B cell (primary cell): ENCODE data around the gene APOD. TPM values are rescaled to one million over a fixed set of nuclear protein-coding genes. Genes with fewer than 3 reads are reported as not detected.

Experiments
- ATAC-seq: fragments of 200-7000 bp; cut with Tn5 transposase; one replicate; pipeline ENCODE4 v1.10.0; 2021; ENCODE audit warnings: low read depth, mild to moderate bottlenecking, moderate number of reproducible peaks, moderate library complexity
- CTCF ChIA-PET: fragments of 350-600 bp; sonication (Branson Sonifier 250); formaldehyde crosslinking; loops from one replicate; lab custom pipeline; 2021; ENCODE audit warnings: antibody characterized with exemption, inconsistent platforms; lab: Charles Lee
- POLR2A ChIA-PET: fragments of 350-600 bp; sonication (Branson Sonifier 250); formaldehyde crosslinking; loops from one replicate; lab custom pipeline; 2021; ENCODE audit warnings: antibody characterized with exemption; lab: Charles Lee
- DNase-seq: peaks from one replicate; pipeline ENCODE4 v3.0.0; 2013
- H2AFZ ChIP-seq: 2 replicates; pipeline ENCODE4 v1.6.1; 2012; ENCODE audit warnings: mild to moderate bottlenecking, low read depth, low read length; ENCODE audit not compliant: insufficient read depth, poor library complexity, severe bottlenecking
- H3K27ac ChIP-seq, 2 donors: 1 replicate in 1 of 2; 2 replicates in 1 of 2; pipeline ENCODE4 v1.5.1; 2012 to 2013; ENCODE audit warnings: low read length in 2 of 2, mild to moderate bottlenecking in 2 of 2, moderate library complexity in 1 of 2
- H3K27me3 ChIP-seq, 4 experiments: fragments of 200-600 bp in 1 of 4; sonication (generic) in 1 of 4; replicated peaks in 1 of 4; 1 replicate in 2 of 4; 2 replicates in 2 of 4; pipeline versions ENCODE4 v1.6.1 to v1.7.0; 2013 to 2016; ENCODE audit warnings: low read length in 3 of 4, mild to moderate bottlenecking in 2 of 4, mixed read lengths in 1 of 4, moderate library complexity in 1 of 4; ENCODE audit not compliant: insufficient read depth in 4 of 4, control insufficient read depth in 3 of 4; ENCODE audit errors: control extremely low read depth in 1 of 4
- H3K36me3 ChIP-seq, 2 experiments: replicated peaks in 1 of 2; 1 replicate in 1 of 2; 2 replicates in 1 of 2; pipeline versions ENCODE4 v1.6.1 to v1.7.1; 2013; ENCODE audit warnings: low read length in 1 of 2; ENCODE audit not compliant: insufficient read depth in 2 of 2, control insufficient read depth in 1 of 2; ENCODE audit errors: control extremely low read depth in 1 of 2, extremely low read depth in 1 of 2
- H3K4me1 ChIP-seq, 2 donors: fragments of 200-600 bp in 1 of 2; sonication (generic) in 1 of 2; 1 replicate in 1 of 2; 2 replicates in 1 of 2; pipeline versions ENCODE4 v1.5.1 to v1.6.1; 2013 to 2017; ENCODE audit warnings: low read length in 2 of 2; ENCODE audit not compliant: control insufficient read depth in 2 of 2, insufficient read depth in 2 of 2
- H3K4me2 ChIP-seq: replicated peaks from 2 replicates; pipeline ENCODE3; 2012; ENCODE audit warnings: mild to moderate bottlenecking, low read depth, low read length; ENCODE audit not compliant: poor library complexity, severe bottlenecking
- H3K4me3 ChIP-seq, 5 experiments: fragments of 200-600 bp in 1 of 5; sonication (generic) in 1 of 5; 1 replicate in 3 of 5; 2 replicates in 2 of 5; pipeline versions ENCODE4 v1.5.1 to v1.7.0; 2011 to 2016; ENCODE audit warnings: low read length in 4 of 5, mild to moderate bottlenecking in 4 of 5, low read depth in 2 of 5, control low read depth in 1 of 5, moderate library complexity in 1 of 5; ENCODE audit not compliant: insufficient read depth in 1 of 5; ENCODE audit errors: control extremely low read depth in 1 of 5, extremely low read depth in 1 of 5
- H3K79me2 ChIP-seq: fragments of 200-600 bp; sonication (generic); one replicate; pipeline ENCODE4 v1.6.0; 2016; ENCODE audit warnings: low read length; ENCODE audit not compliant: control insufficient read depth, insufficient read depth
- H3K9ac ChIP-seq: fragments of 200-600 bp; sonication (generic); 2 replicates; pipeline ENCODE4 v1.6.1; 2017; ENCODE audit warnings: mild to moderate bottlenecking, low read length, moderate library complexity
- H3K9me3 ChIP-seq, 3 donors: one replicate each; pipeline versions ENCODE4 v1.6.1 to v1.7.1; 2013; ENCODE audit warnings: low read length in 2 of 3; ENCODE audit not compliant: control insufficient read depth in 2 of 3, insufficient read depth in 1 of 3; ENCODE audit errors: control extremely low read depth in 1 of 3
- H4K20me1 ChIP-seq: 2 replicates; pipeline ENCODE4 v1.6.0; 2012; ENCODE audit warnings: mild to moderate bottlenecking, low read length; ENCODE audit not compliant: insufficient read depth, control insufficient read depth, poor library complexity, severe bottlenecking
- H3K27ac Mint-ChIP-seq: one replicate; pipeline ENCODE4 v1.8.0; 2021; ENCODE audit warnings: mixed read lengths
- H3K27me3 Mint-ChIP-seq: one replicate; pipeline ENCODE4 v1.8.0; 2021; ENCODE audit warnings: mixed read lengths
- H3K4me1 Mint-ChIP-seq: one replicate; pipeline ENCODE4 v1.8.0; 2021; ENCODE audit warnings: mixed read lengths
- H3K4me3 Mint-ChIP-seq: one replicate; pipeline ENCODE4 v1.8.0; 2021; ENCODE audit warnings: mixed read lengths
- H3K9me3 Mint-ChIP-seq: one replicate; pipeline ENCODE4 v1.8.0; 2022; ENCODE audit warnings: mixed read lengths; ENCODE audit not compliant: insufficient read depth
- EZH2 ChIP-seq: IDR thresholded peaks from 2 replicates; pipeline ENCODE4 v1.6.1; 2012; ENCODE audit warnings: borderline replicate concordance, low read depth, mild to moderate bottlenecking, moderate library complexity, low read length; ENCODE audit not compliant: insufficient read depth, poor library complexity, severe bottlenecking
- WGBS: methylation state at CpG from one replicate; pipeline ENCODE4 v1.1.5; 2013; ENCODE audit warnings: missing lambda C conversion rate; ENCODE audit not compliant: insufficient coverage; 5-methylcytosine and 5-hydroxymethylcytosine counted together
- intact Hi-C: fragments of 100-400 bp; cut with micrococcal nuclease; formaldehyde crosslinking; loops from one replicate; pipeline ENCODE4 v1.10.0; 2022
- polyA plus RNA-seq: library from polyadenylated mRNA; depleted of rRNA; stranded (reverse); fragments of >200 nt; gene quantifications from 2 replicates; pipeline ENCODE4 v1.2.3, GENCODE V29; 2012
- total RNA-seq, 2 donors: library from RNA; stranded (reverse); fragments of 120-200 nt in 1 of 2; gene quantifications; 1 replicate in 1 of 2; 2 replicates in 1 of 2; pipeline versions ENCODE4 v1.2.3 to v1.2.4, GENCODE V29; 2013 to 2022
- TF ChIP-seq, protein P1 (sequence below): fragments of 200-600 bp; IDR thresholded peaks from one replicate; pipeline ENCODE4 v1.8.0; 2022; ENCODE audit warnings: antibody characterized with exemption, mild to moderate bottlenecking

The APOD gene
- total and polyA plus RNA-seq, 2 donors (not counting 1 experiment from before 2014, with no cell fraction given): 0.59 TPM; not detected in 1

DNA sequence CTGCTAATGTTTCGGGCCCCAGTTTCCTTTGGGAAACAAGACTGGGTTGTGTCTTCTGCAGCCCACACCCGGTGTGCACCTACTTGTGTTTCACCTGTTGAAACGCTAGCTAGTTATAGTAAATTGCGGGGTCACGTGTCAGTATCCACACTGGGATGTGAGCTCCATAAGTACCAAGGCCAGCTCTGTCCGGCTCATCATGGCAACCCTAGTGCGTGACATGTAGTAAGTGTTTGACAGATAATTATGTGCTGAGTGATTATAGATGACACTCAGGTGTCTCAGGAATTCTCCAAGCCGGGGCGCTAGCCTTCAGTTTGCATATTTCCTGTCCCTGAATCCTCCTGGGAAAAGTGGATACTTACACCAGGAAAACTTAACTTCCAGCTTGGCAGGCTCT, 12.8 kb downstream of the APOD start:
- no peaks in the 10 kb centered on the region for H3K9me3 ChIP-seq
- H3K4me3 ChIP-seq: no peak overlapping the region
- H3K4me1 Mint-ChIP-seq: peaks cover 23% of the 10 kb centered on the region
- no peak overlapping the region for H3K4me3 Mint-ChIP-seq
- no peak for DNase-seq
- 97% methylated on average over 8 of the region's 9 CpGs for WGBS
- H3K4me1 ChIP-seq: peaks cover 0 to 20% of the 10 kb centered on the region in 2 donors
- no peak overlapping the region for H3K9ac ChIP-seq
- no peak overlapping the region for H3K4me2 ChIP-seq
- intact Hi-C loops: no loop called here
- peaks cover 0 to 4% (median 0%) of the 10 kb centered on the region in 4 experiments for H3K27me3 ChIP-seq
- POLR2A ChIA-PET: no interaction called here
- H2AFZ ChIP-seq: no peak overlapping the region
- H3K27me3 Mint-ChIP-seq: peaks cover 5% of the 10 kb centered on the region
- H3K27ac Mint-ChIP-seq: no peak overlapping the region
- no peak for ATAC-seq
- H3K9me3 Mint-ChIP-seq: no peaks in the 10 kb centered on the region
- no peak for TF ChIP-seq EZH2
- TF ChIP-seq, protein P1, sequence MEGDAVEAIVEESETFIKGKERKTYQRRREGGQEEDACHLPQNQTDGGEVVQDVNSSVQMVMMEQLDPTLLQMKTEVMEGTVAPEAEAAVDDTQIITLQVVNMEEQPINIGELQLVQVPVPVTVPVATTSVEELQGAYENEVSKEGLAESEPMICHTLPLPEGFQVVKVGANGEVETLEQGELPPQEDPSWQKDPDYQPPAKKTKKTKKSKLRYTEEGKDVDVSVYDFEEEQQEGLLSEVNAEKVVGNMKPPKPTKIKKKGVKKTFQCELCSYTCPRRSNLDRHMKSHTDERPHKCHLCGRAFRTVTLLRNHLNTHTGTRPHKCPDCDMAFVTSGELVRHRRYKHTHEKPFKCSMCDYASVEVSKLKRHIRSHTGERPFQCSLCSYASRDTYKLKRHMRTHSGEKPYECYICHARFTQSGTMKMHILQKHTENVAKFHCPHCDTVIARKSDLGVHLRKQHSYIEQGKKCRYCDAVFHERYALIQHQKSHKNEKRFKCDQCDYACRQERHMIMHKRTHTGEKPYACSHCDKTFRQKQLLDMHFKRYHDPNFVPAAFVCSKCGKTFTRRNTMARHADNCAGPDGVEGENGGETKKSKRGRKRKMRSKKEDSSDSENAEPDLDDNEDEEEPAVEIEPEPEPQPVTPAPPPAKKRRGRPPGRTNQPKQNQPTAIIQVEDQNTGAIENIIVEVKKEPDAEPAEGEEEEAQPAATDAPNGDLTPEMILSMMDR: no peak
- H4K20me1 ChIP-seq: no peaks in the 10 kb centered on the region
- H3K27ac ChIP-seq: no peak overlapping the region
- H3K79me2 ChIP-seq: no peaks in the 10 kb centered on the region
- CTCF ChIA-PET: no interaction called here
- no peaks in the 10 kb centered on the region for H3K36me3 ChIP-seq

DNA sequence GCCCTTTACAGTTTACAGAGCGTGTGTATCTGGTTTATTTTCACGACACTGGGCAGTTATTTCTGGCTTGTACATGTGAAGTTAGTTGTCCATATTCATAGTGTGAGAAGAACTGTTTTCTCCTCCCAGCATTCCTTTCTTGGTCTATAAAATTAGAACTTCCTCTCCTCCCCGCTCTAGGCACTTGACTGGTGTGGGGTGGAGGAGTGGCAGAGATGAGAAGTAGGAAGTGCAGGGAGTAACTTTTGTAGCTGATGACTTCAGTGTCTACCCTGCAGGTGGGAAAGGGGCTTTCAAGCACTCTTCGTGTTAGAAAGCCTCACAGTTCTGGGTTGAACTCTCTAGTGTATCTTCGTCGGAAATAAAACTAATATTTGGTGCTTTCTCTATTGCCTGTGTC, 13.4 kb downstream of the APOD start:
- ATAC-seq (no peak), DNase-seq (no peak)
- Mint-ChIP-seq H3K27ac (no peak overlapping the region), H3K27me3 (peaks cover 5% of the 10 kb centered on the region), H3K4me1 (peaks cover 23% of the 10 kb centered on the region), H3K4me3 (no peak overlapping the region), H3K9me3 (no peaks in the 10 kb centered on the region)
- Histone ChIP-seq H3K4me2 (no peak overlapping the region), H3K27ac (no peak overlapping the region), H3K79me2 (no peaks in the 10 kb centered on the region), H3K36me3 (no peaks in the 10 kb centered on the region), H3K9me3 (no peaks in the 10 kb centered on the region), H2AFZ (no peak overlapping the region), H3K27me3 (peaks cover 0 to 7% (median 0%) of the 10 kb centered on the region in 4 experiments), H4K20me1 (no peaks in the 10 kb centered on the region), H3K9ac (no peak overlapping the region), H3K4me1 (peaks cover 0 to 20% of the 10 kb centered on the region in 2 donors), H3K4me3 (no peak overlapping the region)
- CTCF ChIA-PET: no interaction called here
- TF ChIP-seq EZH2: no peak
- TF ChIP-seq, protein P1: no peak
- intact Hi-C loops: no loop called here
- 74% methylated on average over 3 of the region's 6 CpGs for WGBS
- POLR2A ChIA-PET: interaction anchor here (0.8 kb wide), 1 partner anchor 29 kb away, joined by 5 read pairs; no protein-coding TSS in a partner anchor
